Astrocyte (in vitro differentiated cells and primary cell): ENCODE measurements around the gene GLIPR1L1. TPM values are rescaled to one million over a fixed set of nuclear protein-coding genes. Genes with fewer than 3 reads are reported as not detected.

ENCODE experiments used
- DNase-seq: peaks from one replicate; pipeline ENCODE4 v3.0.0-alpha.2; 2010; ENCODE audit warnings: low read depth
- FAIRE-seq: peaks from 2 replicates; lab custom pipeline; 2011; peaks lifted over from hg19 to GRCh38; lab: Jason Lieb, UNC
- H2AFZ ChIP-seq: 2 replicates; pipeline ENCODE4 v1.6.0; 2012; ENCODE audit warnings: low read depth, low read length, inconsistent platforms
- H3K27ac ChIP-seq: 2 replicates; pipeline ENCODE4 v1.5.1; 2011; ENCODE audit warnings: low read depth, low read length, inconsistent platforms
- H3K27me3 ChIP-seq: 2 replicates; pipeline ENCODE4 v1.6.0; 2011; ENCODE audit warnings: low read length, inconsistent platforms; ENCODE audit not compliant: insufficient read depth
- H3K36me3 ChIP-seq: 2 replicates; pipeline ENCODE4 v1.5.1; 2011; ENCODE audit warnings: low read length, inconsistent platforms; ENCODE audit not compliant: insufficient read depth
- H3K4me1 ChIP-seq: 2 replicates; pipeline ENCODE4 v1.5.1; 2011; ENCODE audit warnings: low read length, inconsistent platforms; ENCODE audit not compliant: insufficient read depth
- H3K4me2 ChIP-seq: 2 replicates; pipeline ENCODE4 v1.6.0; 2012; ENCODE audit warnings: low read length, inconsistent platforms
- H3K4me3 ChIP-seq: 2 replicates; pipeline ENCODE4 v1.5.1; 2011; ENCODE audit warnings: low read depth, mild to moderate bottlenecking, low read length, inconsistent platforms; ENCODE audit not compliant: insufficient read depth
- H3K79me2 ChIP-seq: 2 replicates; pipeline ENCODE4 v1.6.0; 2012; ENCODE audit warnings: mild to moderate bottlenecking, low read length, inconsistent platforms; ENCODE audit not compliant: insufficient read depth
- H3K9ac ChIP-seq: 2 replicates; pipeline ENCODE4 v1.6.0; 2012; ENCODE audit warnings: mild to moderate bottlenecking, low read length, inconsistent platforms
- H3K9me3 ChIP-seq: 2 replicates; pipeline ENCODE4 v1.5.1; 2012; ENCODE audit warnings: low read depth, mild to moderate bottlenecking, low read length, inconsistent platforms; ENCODE audit not compliant: insufficient read depth
- H4K20me1 ChIP-seq: 2 replicates; pipeline ENCODE4 v1.6.0; 2012; ENCODE audit warnings: low read length, inconsistent platforms; ENCODE audit not compliant: insufficient read depth
- H3K27ac Mint-ChIP-seq: one replicate; pipeline ENCODE4 v1.8.0; 2021; ENCODE audit warnings: mild to moderate bottlenecking, mixed read lengths; ENCODE audit not compliant: unreplicated experiment
- H3K27me3 Mint-ChIP-seq: one replicate; pipeline ENCODE4 v1.8.0; 2021; ENCODE audit warnings: low read depth, mixed read lengths; ENCODE audit not compliant: unreplicated experiment
- H3K36me3 Mint-ChIP-seq: one replicate; pipeline ENCODE4 v1.8.0; 2021; ENCODE audit warnings: low read depth, mixed read lengths; ENCODE audit not compliant: unreplicated experiment
- H3K4me1 Mint-ChIP-seq: one replicate; pipeline ENCODE4 v1.8.0; 2021; ENCODE audit warnings: low read depth, mixed read lengths; ENCODE audit not compliant: unreplicated experiment
- H3K4me3 Mint-ChIP-seq: one replicate; pipeline ENCODE4 v1.8.0; 2021; ENCODE audit warnings: mild to moderate bottlenecking, moderate library complexity, mixed read lengths; ENCODE audit not compliant: unreplicated experiment
- H3K9me3 Mint-ChIP-seq: one replicate; pipeline ENCODE4 v1.8.0; 2021; ENCODE audit warnings: mild to moderate bottlenecking, mixed read lengths; ENCODE audit not compliant: unreplicated experiment
- CTCF ChIP-seq: IDR thresholded peaks from 2 replicates; pipeline ENCODE4 v1.5.1; 2011; ENCODE audit warnings: low read depth, mild to moderate bottlenecking, inconsistent platforms, low read length, moderate library complexity; ENCODE audit not compliant: insufficient read depth
- EZH2 ChIP-seq: IDR thresholded peaks from 2 replicates; pipeline ENCODE4 v1.6.1; 2012; ENCODE audit warnings: mild to moderate bottlenecking, low read length, inconsistent platforms; ENCODE audit not compliant: insufficient read depth
- total RNA-seq: library from RNA; stranded (reverse); gene quantifications from 2 replicates; pipeline ENCODE4 v1.2.1, GENCODE V29; 2021

The GLIPR1L1 gene
- total RNA-seq, 1 donor from 2014 or later: not detected

GRCh38 chr12:75291014-75291413 lies 43.5 kb upstream of the GLIPR1L1 start:
- Histone ChIP-seq H3K9me3 (no peaks in the 10 kb centered on the region), H3K27me3 (no peaks in the 10 kb centered on the region), H4K20me1 (no peaks in the 10 kb centered on the region), H3K4me2 (no peak overlapping the region), H3K4me3 (no peak overlapping the region), H3K9ac (no peak overlapping the region), H3K36me3 (no peaks in the 10 kb centered on the region), H2AFZ (no peak overlapping the region), H3K4me1 (no peaks in the 10 kb centered on the region), H3K27ac (no peak overlapping the region), H3K79me2 (no peaks in the 10 kb centered on the region)
- H3K27me3 Mint-ChIP-seq: no peaks in the 10 kb centered on the region
- no peak overlapping the region for H3K27ac Mint-ChIP-seq
- FAIRE-seq (no peak), DNase-seq (no peak)
- no peaks in the 10 kb centered on the region for H3K36me3 Mint-ChIP-seq
- H3K9me3 Mint-ChIP-seq: no peaks in the 10 kb centered on the region
- TF ChIP-seq EZH2 (no peak), CTCF (no peak)
- H3K4me1 Mint-ChIP-seq: peaks cover 3% of the 10 kb centered on the region
- no peak overlapping the region for H3K4me3 Mint-ChIP-seq

DNA sequence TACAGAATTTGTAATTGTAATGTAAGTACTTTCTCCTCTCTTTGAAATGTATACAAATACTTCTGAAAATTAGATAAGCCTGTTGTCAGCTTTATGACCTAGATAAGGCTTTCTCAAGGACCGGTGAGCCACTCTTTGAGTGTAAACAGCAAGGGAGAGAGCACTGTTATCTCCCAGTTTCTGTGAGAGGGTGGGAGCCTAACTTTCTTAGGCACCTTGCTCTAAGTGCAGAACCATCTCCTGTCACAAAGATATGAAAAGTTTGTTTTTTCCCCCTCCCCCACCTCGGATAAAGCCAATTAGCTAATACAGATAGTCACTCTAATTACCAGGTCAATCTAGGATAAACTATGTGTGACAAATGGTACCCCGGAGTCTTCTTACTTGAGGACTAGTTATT lies 40.1 kb upstream of the GLIPR1L1 start:
- H3K4me2 ChIP-seq: no peak overlapping the region
- H3K27me3 Mint-ChIP-seq: no peaks in the 10 kb centered on the region
- no peaks in the 10 kb centered on the region for H3K9me3 ChIP-seq
- H3K4me3 ChIP-seq: no peak overlapping the region
- no peak for FAIRE-seq
- H3K27ac ChIP-seq: no peak overlapping the region
- no peaks in the 10 kb centered on the region for H4K20me1 ChIP-seq
- no peak for TF ChIP-seq CTCF
- no peak for TF ChIP-seq EZH2
- H3K9ac ChIP-seq: no peak overlapping the region
- no peak overlapping the region for H2AFZ ChIP-seq
- DNase-seq: no peak
- H3K27me3 ChIP-seq: no peaks in the 10 kb centered on the region
- no peaks in the 10 kb centered on the region for H3K79me2 ChIP-seq
- no peaks in the 10 kb centered on the region for H3K4me1 ChIP-seq
- H3K4me3 Mint-ChIP-seq: no peak overlapping the region
- H3K36me3 Mint-ChIP-seq: no peaks in the 10 kb centered on the region
- no peaks in the 10 kb centered on the region for H3K36me3 ChIP-seq
- no peaks in the 10 kb centered on the region for H3K4me1 Mint-ChIP-seq
- H3K9me3 Mint-ChIP-seq: no peaks in the 10 kb centered on the region
- no peak overlapping the region for H3K27ac Mint-ChIP-seq

GRCh38 chr12:75294797-75295196 lies 39.7 kb upstream of the GLIPR1L1 start:
- Histone ChIP-seq H3K36me3 (no peaks in the 10 kb centered on the region), H3K9me3 (no peaks in the 10 kb centered on the region), H3K9ac (no peak overlapping the region), H3K4me3 (no peak overlapping the region), H2AFZ (no peak overlapping the region), H3K4me1 (no peaks in the 10 kb centered on the region), H3K79me2 (no peaks in the 10 kb centered on the region), H3K27ac (no peak overlapping the region), H4K20me1 (no peaks in the 10 kb centered on the region), H3K27me3 (no peaks in the 10 kb centered on the region), H3K4me2 (no peak overlapping the region)
- Mint-ChIP-seq H3K27ac (no peak overlapping the region), H3K27me3 (no peaks in the 10 kb centered on the region), H3K9me3 (no peaks in the 10 kb centered on the region), H3K4me1 (no peaks in the 10 kb centered on the region), H3K36me3 (no peaks in the 10 kb centered on the region), H3K4me3 (no peak overlapping the region)
- FAIRE-seq: no peak
- no peak for TF ChIP-seq CTCF
- no peak for DNase-seq
